Chondrocyte (in vitro differentiated cells): ENCODE data around the gene COL4A2. TPM values are rescaled to one million over a fixed set of nuclear protein-coding genes. Genes with fewer than 3 reads are reported as not detected.

Source experiments
- DNase-seq: peaks from one replicate; pipeline ENCODE4 v3.0.0; 2021; ENCODE audit warnings: mixed read lengths, low spot score
- H3K27ac Mint-ChIP-seq: one replicate; pipeline ENCODE4 v1.8.0; 2021; ENCODE audit warnings: mild to moderate bottlenecking, moderate library complexity, mixed read lengths; ENCODE audit not compliant: unreplicated experiment
- H3K27me3 Mint-ChIP-seq: 2 replicates; pipeline ENCODE4 v1.8.0; 2021; ENCODE audit warnings: low read depth, mixed read lengths
- H3K36me3 Mint-ChIP-seq: 2 replicates; pipeline ENCODE4 v1.8.0; 2021; ENCODE audit warnings: low read depth, mixed read lengths
- H3K4me1 Mint-ChIP-seq: 2 replicates; pipeline ENCODE4 v1.8.0; 2021; ENCODE audit warnings: low read depth, mild to moderate bottlenecking, mixed read lengths
- H3K4me3 Mint-ChIP-seq: one replicate; pipeline ENCODE4 v1.8.0; 2021; ENCODE audit warnings: mild to moderate bottlenecking, moderate library complexity, mixed read lengths; ENCODE audit not compliant: unreplicated experiment
- H3K9me3 Mint-ChIP-seq: 2 replicates; pipeline ENCODE4 v1.8.0; 2021; ENCODE audit warnings: low read depth, mixed read lengths
- CTCF ChIP-seq: fragments of 200-600 bp; sonication (generic); IDR thresholded peaks from 2 replicates; pipeline ENCODE4 v1.5.0; 2021; ENCODE audit warnings: antibody characterized with exemption, mild to moderate bottlenecking, moderate library complexity
- total RNA-seq: library from RNA; stranded (reverse); gene quantifications from 3 replicates; pipeline ENCODE4 v1.2.1, GENCODE V29; 2021

The COL4A2 gene
- total RNA-seq, 1 donor from 2014 or later = 2,366 TPM

DNA sequence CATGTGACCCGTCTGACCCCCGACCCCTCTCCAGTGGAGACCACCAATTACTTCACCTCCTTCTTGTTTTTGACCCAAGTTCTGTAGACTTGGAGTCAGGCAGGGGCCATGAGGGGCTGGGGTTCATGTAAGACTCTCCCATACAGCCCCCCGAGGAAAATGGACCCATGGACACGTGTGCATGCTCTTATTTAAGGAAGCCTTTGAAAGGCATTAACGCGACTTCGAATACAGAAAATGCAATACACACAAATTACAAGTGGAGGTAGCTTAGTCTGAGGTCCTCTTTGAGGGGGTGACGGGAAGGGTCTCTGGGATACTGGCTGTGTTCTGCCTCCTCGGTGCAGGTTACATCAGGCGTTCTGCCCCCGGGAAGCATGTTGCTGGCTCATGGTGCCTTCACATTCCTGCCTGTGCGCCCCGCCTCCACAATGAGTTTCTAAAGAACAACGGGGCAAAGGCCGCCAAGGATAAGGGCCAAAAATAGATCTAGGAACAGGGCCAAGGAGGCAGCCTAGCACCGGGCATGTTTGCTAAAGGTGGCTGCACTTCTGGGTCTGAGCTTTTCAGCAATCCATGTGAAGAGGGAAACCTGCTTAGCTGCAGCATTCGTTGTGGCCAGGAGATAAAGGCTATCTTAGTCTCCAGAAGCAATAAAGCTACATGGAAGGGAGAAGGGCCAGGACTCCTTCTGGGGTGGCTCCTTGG lies 199.9 kb downstream of the COL4A2 start:
- no peak for TF ChIP-seq CTCF
- peaks cover 54% of the 10 kb centered on the region for H3K36me3 Mint-ChIP-seq
- peak overlapping the region; percentile 21 for H3K4me3 Mint-ChIP-seq
- H3K27ac Mint-ChIP-seq = peak overlapping the region; percentile 78
- no peaks in the 10 kb centered on the region for H3K9me3 Mint-ChIP-seq
- H3K27me3 Mint-ChIP-seq = no peaks in the 10 kb centered on the region
- DNase-seq = no peak
- peaks cover 58% of the 10 kb centered on the region for H3K4me1 Mint-ChIP-seq

GRCh38 chr13:110507678-110508381 lies 200.7 kb downstream of the COL4A2 start:
- H3K9me3 Mint-ChIP-seq = no peaks in the 10 kb centered on the region
- H3K36me3 Mint-ChIP-seq = peaks cover 53% of the 10 kb centered on the region
- H3K27me3 Mint-ChIP-seq = no peaks in the 10 kb centered on the region
- no peak for DNase-seq
- peaks cover 53% of the 10 kb centered on the region for H3K4me1 Mint-ChIP-seq
- H3K27ac Mint-ChIP-seq = peak overlapping the region; percentile 78
- TF ChIP-seq CTCF = peak; percentile 47
- H3K4me3 Mint-ChIP-seq = no peak overlapping the region

DNA sequence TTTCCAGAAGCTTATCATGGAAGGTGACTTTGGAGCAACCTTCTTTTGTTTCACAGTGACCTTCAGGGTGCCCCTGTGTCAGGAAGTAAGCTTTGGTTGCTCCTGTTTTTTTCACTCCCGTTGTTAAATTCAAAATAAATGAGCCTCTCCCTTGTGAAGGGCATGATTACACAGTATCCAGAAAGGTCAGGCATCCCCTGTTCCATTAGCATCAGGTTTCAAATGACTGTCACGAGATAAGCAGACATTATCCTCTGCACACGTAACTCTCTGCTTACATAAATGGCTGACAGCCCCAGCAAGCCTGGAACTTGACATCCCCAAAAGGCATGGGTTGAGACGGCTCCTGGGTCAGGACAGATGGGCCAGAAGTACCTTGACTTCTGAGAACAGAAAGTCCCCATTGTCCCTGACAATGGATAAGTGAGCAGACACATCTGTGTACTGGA lies 202.4 kb downstream of the COL4A2 start:
- no peaks in the 10 kb centered on the region for H3K27me3 Mint-ChIP-seq
- H3K4me1 Mint-ChIP-seq = peaks cover 45% of the 10 kb centered on the region
- no peak for TF ChIP-seq CTCF
- DNase-seq = no peak
- H3K27ac Mint-ChIP-seq = peak overlapping the region; percentile 57
- no peaks in the 10 kb centered on the region for H3K9me3 Mint-ChIP-seq
- H3K36me3 Mint-ChIP-seq = peaks cover 57% of the 10 kb centered on the region
- no peak overlapping the region for H3K4me3 Mint-ChIP-seq

- no peak for TF ChIP-seq CTCF
- Mint-ChIP-seq H3K4me3 (no peak overlapping the region), H3K27ac (peak overlapping the region; percentile 57), H3K27me3 (no peaks in the 10 kb centered on the region), H3K36me3 (peaks cover 63% of the 10 kb centered on the region), H3K4me1 (peaks cover 44% of the 10 kb centered on the region), H3K9me3 (no peaks in the 10 kb centered on the region)
- DNase-seq = no peak
Observed at GRCh38 chr13:110509971-110510786, 203.1 kb downstream of the COL4A2 start.
